MM.1S (cell line): ENCODE data around the gene ZNF768.

ENCODE experiments used
- CTCF ChIP-seq: fragments of 300-600 bp; sonication (generic); IDR thresholded peaks from 2 replicates; pipeline ENCODE4 v1.5.1; 2016; ENCODE audit warnings: antibody characterized with exemption, low read length, mixed read lengths
- EZH2 ChIP-seq: fragments of 300-600 bp; sonication (generic); optimal IDR thresholded peaks from 2 replicates; pipeline ENCODE3; 2017; ENCODE audit warnings: low read depth, mild to moderate bottlenecking, antibody characterized with exemption, low read length, mixed read lengths

GRCh38 chr16:30518552-30518951 is 7.8 kb downstream of the ZNF768 start:
- TF ChIP-seq CTCF: no peak
- TF ChIP-seq EZH2: no peak
